Skeletal muscle satellite cell (primary cell): Measurements from ENCODE around the gene UNKL.

Source experiments
- H3K27me3 ChIP-seq: 2 replicates; pipeline ENCODE4 v1.7.0; 2013; ENCODE audit warnings: low read length; ENCODE audit not compliant: control insufficient read depth, insufficient read depth
- H3K36me3 ChIP-seq: 2 replicates; pipeline ENCODE4 v1.7.0; 2013; ENCODE audit warnings: mild to moderate bottlenecking, control low read depth, low read length; ENCODE audit not compliant: insufficient read depth
- H3K4me1 ChIP-seq: 2 replicates; pipeline ENCODE4 v1.7.0; 2013; ENCODE audit warnings: low read length; ENCODE audit not compliant: control insufficient read depth, insufficient read depth
- H3K4me2 ChIP-seq: 2 replicates; pipeline ENCODE4 v1.7.0; 2013; ENCODE audit warnings: mild to moderate bottlenecking, low read length
- H3K4me3 ChIP-seq: 2 replicates; pipeline ENCODE4 v1.7.0; 2013; ENCODE audit warnings: low read length
- H3K9ac ChIP-seq: 2 replicates; pipeline ENCODE4 v1.7.0; 2013; ENCODE audit warnings: mild to moderate bottlenecking, low read depth, low read length, moderate library complexity
- H3K9me3 ChIP-seq: replicated peaks from 2 replicates; pipeline ENCODE4 v1.7.0; 2013; ENCODE audit warnings: mild to moderate bottlenecking, control low read depth, low read length

UNKL gene

GRCh38 chr16:1408171-1408837, 6.2 kb downstream of the UNKL start:
- Histone ChIP-seq H3K4me2 (peak overlapping the region; percentile 100), H3K4me1 (peaks cover 5% of the 10 kb centered on the region), H3K4me3 (peak overlapping the region; percentile 93), H3K36me3 (no peaks in the 10 kb centered on the region), H3K9ac (peak overlapping the region; percentile 77), H3K9me3 (no peaks in the 10 kb centered on the region), H3K27me3 (no peaks in the 10 kb centered on the region)

GRCh38 chr16:1407753-1408152, 6.8 kb downstream of the UNKL start:
- Histone ChIP-seq H3K9ac (peak overlapping the region; percentile 65), H3K27me3 (no peaks in the 10 kb centered on the region), H3K36me3 (no peaks in the 10 kb centered on the region), H3K9me3 (no peaks in the 10 kb centered on the region), H3K4me1 (peaks cover 5% of the 10 kb centered on the region), H3K4me2 (peak overlapping the region; percentile 100), H3K4me3 (peak overlapping the region; percentile 93)

GRCh38 chr16:1403733-1404132, 10.8 kb downstream of the UNKL start:
- peaks cover 7% of the 10 kb centered on the region for H3K36me3 ChIP-seq
- no peaks in the 10 kb centered on the region for H3K9me3 ChIP-seq

GRCh38 chr16:1403036-1403435, 11.5 kb downstream of the UNKL start:
- no peak overlapping the region for H3K9ac ChIP-seq
- H3K4me1 ChIP-seq = peaks cover 5% of the 10 kb centered on the region
- H3K9me3 ChIP-seq = no peaks in the 10 kb centered on the region
- H3K4me3 ChIP-seq = no peak overlapping the region
- no peaks in the 10 kb centered on the region for H3K27me3 ChIP-seq
- H3K36me3 ChIP-seq = peaks cover 7% of the 10 kb centered on the region
- no peak overlapping the region for H3K4me2 ChIP-seq

More at GRCh38 chr16:1403733-1404132, 10.8 kb downstream of the UNKL start:
- no peaks in the 10 kb centered on the region for H3K27me3 ChIP-seq
- no peak overlapping the region for H3K9ac ChIP-seq
- no peak overlapping the region for H3K4me2 ChIP-seq
- H3K4me3 ChIP-seq = no peak overlapping the region
- peaks cover 5% of the 10 kb centered on the region for H3K4me1 ChIP-seq

- Histone ChIP-seq H3K27me3 (no peaks in the 10 kb centered on the region), H3K4me2 (no peak overlapping the region), H3K9ac (no peak overlapping the region), H3K4me3 (no peak overlapping the region), H3K4me1 (no peaks in the 10 kb centered on the region), H3K9me3 (no peaks in the 10 kb centered on the region), H3K36me3 (peaks cover 7% of the 10 kb centered on the region)
These were observed 12.7 kb downstream of the UNKL start for GRCh38 chr16:1401758-1402154.

GRCh38 chr16:1401061-1401757, 13.3 kb downstream of the UNKL start:
- no peak overlapping the region for H3K9ac ChIP-seq
- H3K36me3 ChIP-seq = peaks cover 7% of the 10 kb centered on the region
- H3K27me3 ChIP-seq = no peaks in the 10 kb centered on the region
- H3K9me3 ChIP-seq = no peaks in the 10 kb centered on the region
- no peaks in the 10 kb centered on the region for H3K4me1 ChIP-seq
- H3K4me3 ChIP-seq = no peak overlapping the region
- H3K4me2 ChIP-seq = no peak overlapping the region

- Histone ChIP-seq H3K4me3 (no peak overlapping the region), H3K4me2 (no peak overlapping the region), H3K36me3 (peaks cover 7% of the 10 kb centered on the region), H3K27me3 (no peaks in the 10 kb centered on the region), H3K9ac (no peak overlapping the region), H3K9me3 (no peaks in the 10 kb centered on the region), H3K4me1 (no peaks in the 10 kb centered on the region)
These were observed 15.5 kb downstream of the UNKL start for GRCh38 chr16:1398826-1399581.

- H3K4me3 ChIP-seq = no peak overlapping the region
- no peaks in the 10 kb centered on the region for H3K4me1 ChIP-seq
- no peak overlapping the region for H3K9ac ChIP-seq
- no peaks in the 10 kb centered on the region for H3K27me3 ChIP-seq
- H3K9me3 ChIP-seq = no peaks in the 10 kb centered on the region
- peaks cover 7% of the 10 kb centered on the region for H3K36me3 ChIP-seq
- no peak overlapping the region for H3K4me2 ChIP-seq
These were observed 16.2 kb downstream of the UNKL start for GRCh38 chr16:1398351-1398750.

GRCh38 chr16:1397779-1398178, 16.7 kb downstream of the UNKL start:
- H3K4me1 ChIP-seq = no peaks in the 10 kb centered on the region
- no peak overlapping the region for H3K4me3 ChIP-seq
- no peaks in the 10 kb centered on the region for H3K9me3 ChIP-seq
- peaks cover 10% of the 10 kb centered on the region for H3K36me3 ChIP-seq
- no peak overlapping the region for H3K9ac ChIP-seq
- H3K4me2 ChIP-seq = no peak overlapping the region
- no peaks in the 10 kb centered on the region for H3K27me3 ChIP-seq

- no peak overlapping the region for H3K9ac ChIP-seq
These were observed 19.0 kb downstream of the UNKL start for GRCh38 chr16:1395444-1396031.

GRCh38 chr16:1394367-1394951, 20.0 kb downstream of the UNKL start:
- Histone ChIP-seq H3K9ac (no peak overlapping the region), H3K27me3 (no peaks in the 10 kb centered on the region), H3K36me3 (peaks cover 5% of the 10 kb centered on the region), H3K4me1 (no peaks in the 10 kb centered on the region), H3K4me2 (no peak overlapping the region), H3K9me3 (no peaks in the 10 kb centered on the region), H3K4me3 (no peak overlapping the region)

More at GRCh38 chr16:1395444-1396031, 19.0 kb downstream of the UNKL start:
- peaks cover 5% of the 10 kb centered on the region for H3K36me3 ChIP-seq
- H3K4me3 ChIP-seq = no peak overlapping the region
- no peaks in the 10 kb centered on the region for H3K27me3 ChIP-seq
- H3K4me2 ChIP-seq = no peak overlapping the region
- no peaks in the 10 kb centered on the region for H3K4me1 ChIP-seq
- H3K9me3 ChIP-seq = no peaks in the 10 kb centered on the region
